Activated naive CD4-positive, alpha-beta T cell treated with anti-CD3 and anti-CD28 coated beads, Interleukin-2, amount 50 U/mL, for 72 hours (primary cell): ENCODE results near the gene ARHGDIB. TPM values are rescaled to one million over a fixed set of nuclear protein-coding genes. Genes with fewer than 3 reads are reported as not detected.
A peak's percentile ranks its signal among the peaks of the same experiment; 100 is the strongest.

Experiments used
- ATAC-seq, 2 donors: fragments of 150-1000 bp; cut with Tn5 transposase; 2 replicates each; pipeline ENCODE4 v1.10.0; 2021; ENCODE audit warnings: mild to moderate bottlenecking in 2 of 2, moderate library complexity in 2 of 2
- DNase-seq, 2 donors: peaks; one replicate each; pipeline ENCODE4 v3.0.0; 2021 to 2022; ENCODE audit warnings: low spot score in 2 of 2
- H3K27ac Mint-ChIP-seq, 2 donors: one replicate each; pipeline ENCODE4 v1.8.0; 2022; ENCODE audit warnings: mild to moderate bottlenecking in 2 of 2, mixed read lengths in 2 of 2
- H3K36me3 Mint-ChIP-seq, 2 donors: one replicate each; pipeline ENCODE4 v1.8.0; 2022; ENCODE audit warnings: mixed read lengths in 2 of 2
- H3K9me3 Mint-ChIP-seq, 2 donors: one replicate each; pipeline ENCODE4 v1.8.0; 2022; ENCODE audit warnings: mixed read lengths in 2 of 2
- total RNA-seq, 2 donors: library from RNA; stranded (reverse); gene quantifications; one replicate each; pipeline ENCODE4 v1.2.3, GENCODE V29; 2022

ARHGDIB gene
- total RNA-seq, 2 donors from 2014 or later = 667 to 811 TPM

DNA sequence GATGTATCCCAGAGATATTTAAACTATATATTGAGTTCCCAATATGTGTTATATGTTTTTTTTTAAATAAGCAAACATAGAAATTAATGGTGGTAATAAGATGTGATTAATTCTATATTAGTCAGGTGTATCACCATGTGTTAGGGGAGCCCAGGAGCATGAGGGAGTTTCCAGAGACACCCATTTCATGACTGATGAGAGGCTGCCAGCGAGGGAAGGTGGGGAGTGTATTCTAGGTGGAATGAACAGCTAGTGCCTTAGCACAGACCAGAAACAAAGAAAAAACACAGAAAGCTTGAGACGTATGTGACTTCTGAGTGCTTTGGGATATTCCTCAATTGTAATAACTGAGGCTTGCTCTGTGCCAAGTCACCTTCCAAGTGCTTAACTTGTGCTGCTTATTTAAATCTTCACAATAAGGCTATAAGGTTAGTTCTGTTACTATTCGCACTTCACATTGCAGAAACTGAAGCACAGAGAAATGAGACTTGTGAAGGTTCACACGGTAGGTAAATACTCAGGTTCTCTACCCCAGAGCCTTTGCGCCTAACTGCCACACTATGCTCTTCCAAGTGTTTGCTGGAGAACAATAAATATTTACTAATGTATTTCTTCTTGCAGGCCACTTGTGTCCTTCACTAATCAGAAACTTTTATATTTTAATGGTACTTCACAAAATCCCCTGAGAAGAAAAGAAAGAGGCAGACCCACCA, 57.9 kb downstream of the ARHGDIB start:
- H3K36me3 Mint-ChIP-seq = peaks cover 9 to 38% of the 10 kb centered on the region in 2 donors
- DNase-seq = no peak
- H3K27ac Mint-ChIP-seq = no peak overlapping the region
- no peak for ATAC-seq
- H3K9me3 Mint-ChIP-seq = peaks cover 3 to 8% of the 10 kb centered on the region in 2 donors

DNA sequence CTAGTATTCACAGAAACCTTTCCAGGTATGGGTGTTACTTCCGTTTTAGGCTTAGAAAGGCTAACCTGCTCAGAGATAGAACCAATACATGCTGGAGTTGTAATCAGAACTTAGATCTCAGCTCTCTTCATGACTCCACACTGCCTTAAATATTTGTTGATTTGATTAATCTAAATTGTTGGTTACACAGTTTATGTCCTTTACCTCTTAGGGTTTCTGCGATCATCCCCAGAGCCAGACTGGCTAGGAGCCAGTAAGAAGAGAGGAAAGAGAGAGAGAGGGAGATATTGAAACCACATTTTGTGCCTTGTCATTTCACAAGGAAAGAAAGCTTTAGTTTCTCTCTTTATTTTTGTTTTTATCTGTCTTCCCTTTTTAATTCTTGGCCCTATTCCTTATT, 58.9 kb downstream of the ARHGDIB start:
- ATAC-seq = no peak
- Mint-ChIP-seq H3K9me3 (peaks cover 3 to 4% of the 10 kb centered on the region in 2 donors), H3K27ac (peak overlapping the region in 1 of 2 donors; percentile 12), H3K36me3 (peaks cover under 1 to 27% of the 10 kb centered on the region in 2 donors)
- DNase-seq = no peak

DNA sequence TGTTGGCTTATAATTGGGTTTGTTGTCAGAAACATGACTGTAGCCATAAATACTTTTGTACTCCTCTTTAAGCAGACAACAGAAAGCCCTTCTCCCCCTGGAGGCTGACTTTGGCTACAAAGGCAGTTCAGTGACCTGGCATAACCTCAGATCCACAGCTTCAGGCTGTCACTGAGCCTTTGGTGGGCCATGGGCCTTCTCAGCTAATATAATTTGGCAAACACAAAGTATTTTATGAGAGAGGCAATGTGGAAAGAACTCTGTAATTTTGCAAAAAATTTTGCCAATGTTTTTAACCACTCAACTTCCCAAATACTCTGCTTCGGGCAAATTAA, 60.2 kb downstream of the ARHGDIB start:
- DNase-seq (no peak), ATAC-seq (no peak)
- Mint-ChIP-seq H3K36me3 (peaks cover 0 to 20% of the 10 kb centered on the region in 2 donors), H3K9me3 (peaks cover 3 to 4% of the 10 kb centered on the region in 2 donors), H3K27ac (no peak overlapping the region)

DNA sequence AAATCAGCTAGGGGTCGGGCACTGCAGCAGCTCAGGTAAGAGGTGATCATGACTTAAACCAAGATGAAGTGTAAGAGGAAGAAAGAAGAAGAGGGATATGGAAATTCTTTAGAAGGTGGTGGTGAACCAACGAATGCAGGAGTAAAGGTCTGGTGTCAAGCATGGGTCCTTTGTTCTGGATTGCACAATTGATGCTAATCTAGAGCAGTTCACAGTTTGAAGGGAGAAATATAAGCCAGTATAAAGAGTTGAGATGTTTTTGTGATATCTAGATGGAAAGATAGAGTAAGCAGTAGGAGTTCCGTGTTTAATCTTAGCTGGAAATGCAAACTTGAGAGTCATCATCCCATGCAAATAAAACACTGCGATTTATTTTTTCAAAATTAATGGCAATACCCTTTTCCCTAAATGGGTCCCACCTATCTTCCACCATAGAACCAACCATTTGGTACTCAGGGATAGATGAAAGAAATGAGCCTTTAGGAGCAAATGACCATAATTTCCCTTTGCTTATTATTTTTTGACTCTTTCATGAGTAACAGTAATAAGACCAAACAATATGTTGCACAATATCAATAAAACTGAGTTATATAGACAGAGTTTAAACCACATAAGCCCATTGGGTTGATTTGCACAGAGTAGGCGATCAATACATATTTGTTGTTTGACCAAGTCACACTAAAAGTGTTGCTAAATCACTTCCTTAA, 60.7 kb downstream of the ARHGDIB start:
- no peak overlapping the region for H3K27ac Mint-ChIP-seq
- no peak for ATAC-seq
- no peak for DNase-seq
- peaks cover 3 to 4% of the 10 kb centered on the region in 2 donors for H3K9me3 Mint-ChIP-seq
- peaks cover 0 to 15% of the 10 kb centered on the region in 2 donors for H3K36me3 Mint-ChIP-seq

DNA sequence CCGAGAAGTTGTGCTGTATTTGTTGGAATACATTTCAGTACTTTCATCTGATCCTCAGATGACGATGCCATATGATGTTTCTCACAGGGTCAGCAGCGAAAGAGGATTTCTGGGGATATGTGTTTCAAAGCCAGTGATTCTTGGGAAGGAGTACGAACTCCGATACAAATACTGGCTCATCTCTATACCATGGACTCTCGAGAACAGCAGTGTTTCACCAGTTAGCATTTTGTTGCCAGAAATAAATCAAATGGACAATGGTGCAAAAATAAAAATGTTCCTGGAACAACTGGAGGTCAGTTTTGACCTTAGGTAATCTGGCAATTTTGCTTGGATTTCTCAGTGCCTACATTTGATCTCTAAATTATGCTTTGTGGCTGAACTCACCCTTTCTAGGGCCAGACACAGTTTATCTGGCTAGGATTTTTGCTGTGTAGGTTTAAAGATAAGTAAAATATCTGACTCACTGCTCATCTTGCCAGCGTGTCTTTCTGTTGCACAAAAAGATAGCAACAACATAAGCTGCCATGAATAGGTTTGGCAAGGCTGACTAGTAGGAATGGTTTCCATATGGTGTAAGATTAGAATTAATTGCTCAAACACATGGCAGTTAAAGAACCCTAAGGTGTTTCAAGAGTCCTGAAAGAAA, 64.8 kb downstream of the ARHGDIB start:
- Mint-ChIP-seq H3K27ac (no peak overlapping the region), H3K9me3 (no peaks in the 10 kb centered on the region), H3K36me3 (no peaks in the 10 kb centered on the region)
- DNase-seq = no peak
- ATAC-seq = no peak

DNA sequence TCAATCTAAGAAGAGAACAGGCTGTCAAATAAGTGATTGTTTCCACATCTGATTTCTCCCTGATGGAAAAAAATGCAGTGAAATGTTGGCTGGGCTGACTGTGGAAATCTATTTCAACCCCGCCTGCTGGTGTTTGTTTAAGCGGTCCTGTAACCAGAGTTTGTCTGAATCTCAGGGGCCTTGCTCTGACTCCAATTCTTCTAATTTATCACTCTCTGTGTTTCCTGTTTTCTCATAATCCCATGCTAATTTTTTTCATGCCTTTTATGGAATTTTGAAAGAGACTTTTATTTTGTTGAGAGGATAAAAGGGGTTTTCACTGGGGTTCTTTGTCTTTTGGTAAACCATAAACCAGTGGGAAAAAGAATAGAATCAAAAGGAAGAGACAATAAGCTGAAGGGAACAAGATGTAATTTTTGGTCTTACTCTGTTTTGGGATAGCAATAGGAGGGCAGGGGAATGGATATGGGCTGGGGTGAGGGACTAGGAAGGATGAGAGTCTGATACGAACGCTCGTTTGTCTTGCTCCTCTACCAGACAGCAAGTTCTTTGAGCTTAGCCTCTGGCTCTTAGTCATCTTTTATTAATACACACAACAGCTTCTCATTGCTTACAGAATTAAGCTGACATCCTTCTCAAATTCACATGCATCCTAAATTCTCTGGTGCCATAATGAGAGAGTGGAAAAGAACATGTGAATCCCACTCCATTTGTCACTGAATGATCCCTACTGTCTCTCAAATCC, 67.7 kb downstream of the ARHGDIB start:
- ATAC-seq (no peak), DNase-seq (no peak)
- no peak overlapping the region for H3K27ac Mint-ChIP-seq
- H3K9me3 Mint-ChIP-seq = no peaks in the 10 kb centered on the region
- no peaks in the 10 kb centered on the region for H3K36me3 Mint-ChIP-seq

DNA sequence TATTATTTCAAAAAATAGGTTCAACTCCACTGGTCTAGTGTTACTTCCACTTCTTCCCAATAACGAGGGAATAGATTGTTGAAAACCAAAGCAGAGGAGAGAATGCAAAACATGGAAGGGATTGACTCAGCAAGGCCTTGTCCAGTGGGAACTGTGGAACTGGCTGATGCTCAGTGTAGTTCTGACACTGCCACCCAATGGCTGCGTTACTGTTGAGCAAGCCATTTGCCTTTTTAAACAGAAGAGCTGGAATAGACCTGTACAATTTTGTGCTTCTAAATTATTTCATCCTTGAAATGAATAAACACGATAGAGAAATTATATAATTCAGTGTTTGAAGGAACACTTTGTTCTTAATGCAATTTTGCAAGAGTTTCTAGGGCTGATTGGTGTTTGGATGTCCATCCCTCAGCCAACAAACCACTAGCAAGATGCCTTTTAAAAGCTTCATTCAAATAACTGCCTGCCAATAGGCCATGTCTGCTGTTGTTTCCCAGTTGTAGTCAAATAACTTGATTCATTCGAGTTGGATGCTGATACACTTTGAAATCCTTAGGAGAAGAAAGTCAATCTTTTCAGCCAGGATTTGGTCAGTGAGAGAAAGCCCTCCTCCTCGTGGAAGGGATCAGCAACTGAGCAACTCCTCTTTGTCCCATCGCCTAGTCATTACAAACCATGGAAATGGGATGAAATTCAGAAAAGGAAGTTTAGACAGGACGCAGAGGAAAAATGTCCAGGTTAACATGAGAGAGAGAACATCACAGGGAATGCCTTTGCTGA, 68.5 kb downstream of the ARHGDIB start:
- DNase-seq (no peak), ATAC-seq (no peak)
- Mint-ChIP-seq H3K36me3 (no peaks in the 10 kb centered on the region), H3K9me3 (no peaks in the 10 kb centered on the region), H3K27ac (no peak overlapping the region)

Other genes with a start within 250 kb of the ARHGDIB start
- 100 to 1,000 TPM in 1 of 2 donors, 10 to 100 TPM in 1; 95.5 to 120 TPM for gene WBP11, start 158.1 kb downstream of the ARHGDIB start, total RNA-seq
- gene C12orf60, start 157.9 kb downstream of the ARHGDIB start, total RNA-seq = 1 to 10 TPM; 2.6 to 4.6 TPM
- gene SMCO3, start 147.4 kb downstream of the ARHGDIB start, total RNA-seq = not detected
- gene ART4, start 118.1 kb downstream of the ARHGDIB start, total RNA-seq = not detected
- gene MGP, start 75.7 kb downstream of the ARHGDIB start, total RNA-seq = under 1 TPM in 1 of 2 donors, not detected in 1; 0.47 TPM
- 1 to 10 TPM; 1.5 to 5.0 TPM for gene ERP27, start 23.1 kb downstream of the ARHGDIB start, total RNA-seq
- gene PDE6H, start 11.4 kb upstream of the ARHGDIB start, total RNA-seq = not detected